T-helper 2 cell (primary cell): ENCODE measurements around the gene ADCY2.

Source experiments
- DNase-seq, 5 experiments: peaks; one replicate each; pipeline versions ENCODE4 v3.0.0 to v3.0.0-alpha.2; 2012 to 2022

The ADCY2 gene

GRCh38 chr5:7877851-7878250, 481.9 kb downstream of the ADCY2 start:
- DNase-seq = no peak

- DNase-seq = peak in 1 of 5 experiments; percentile 67
These were observed 482.5 kb downstream of the ADCY2 start for GRCh38 chr5:7878381-7878873.
